AG10803 (cell line): ENCODE measurements around the gene IQUB.

Source experiments
- DNase-seq: peaks from one replicate; pipeline ENCODE4 v3.0.0; 2010; ENCODE audit warnings: low read depth
- H3K4me3 ChIP-seq: 2 replicates; pipeline ENCODE4 v1.5.1; 2011; ENCODE audit warnings: mild to moderate bottlenecking, low read length, control low read depth
- TF ChIP-seq, protein P1 (sequence below): conservative IDR thresholded peaks from 2 replicates; pipeline ENCODE4 v1.5.1; 2011; ENCODE audit warnings: mild to moderate bottlenecking, low read length, control low read depth, inconsistent platforms

The IQUB gene

DNA sequence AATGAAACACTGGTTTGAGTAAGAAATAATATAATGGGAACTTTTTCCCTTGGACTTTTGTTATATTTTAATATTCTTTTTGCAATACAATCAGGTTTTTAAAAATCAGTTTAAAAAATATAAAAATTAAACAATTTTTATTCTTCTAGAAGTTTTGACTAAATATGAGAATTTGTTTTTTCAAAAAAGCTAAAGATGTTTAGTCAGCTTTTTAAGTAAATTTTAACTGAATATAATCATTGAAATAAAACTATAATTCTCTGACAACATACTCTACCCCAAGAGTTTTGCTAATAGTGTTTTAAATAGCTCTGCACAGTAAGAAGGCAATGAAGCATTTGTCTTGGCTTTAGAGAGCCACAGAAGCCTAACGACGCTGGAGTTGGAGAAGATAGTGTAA lies 70.5 kb downstream of the IQUB start:
- no peak overlapping the region for H3K4me3 ChIP-seq
- no peak for DNase-seq
- TF ChIP-seq, protein P1, sequence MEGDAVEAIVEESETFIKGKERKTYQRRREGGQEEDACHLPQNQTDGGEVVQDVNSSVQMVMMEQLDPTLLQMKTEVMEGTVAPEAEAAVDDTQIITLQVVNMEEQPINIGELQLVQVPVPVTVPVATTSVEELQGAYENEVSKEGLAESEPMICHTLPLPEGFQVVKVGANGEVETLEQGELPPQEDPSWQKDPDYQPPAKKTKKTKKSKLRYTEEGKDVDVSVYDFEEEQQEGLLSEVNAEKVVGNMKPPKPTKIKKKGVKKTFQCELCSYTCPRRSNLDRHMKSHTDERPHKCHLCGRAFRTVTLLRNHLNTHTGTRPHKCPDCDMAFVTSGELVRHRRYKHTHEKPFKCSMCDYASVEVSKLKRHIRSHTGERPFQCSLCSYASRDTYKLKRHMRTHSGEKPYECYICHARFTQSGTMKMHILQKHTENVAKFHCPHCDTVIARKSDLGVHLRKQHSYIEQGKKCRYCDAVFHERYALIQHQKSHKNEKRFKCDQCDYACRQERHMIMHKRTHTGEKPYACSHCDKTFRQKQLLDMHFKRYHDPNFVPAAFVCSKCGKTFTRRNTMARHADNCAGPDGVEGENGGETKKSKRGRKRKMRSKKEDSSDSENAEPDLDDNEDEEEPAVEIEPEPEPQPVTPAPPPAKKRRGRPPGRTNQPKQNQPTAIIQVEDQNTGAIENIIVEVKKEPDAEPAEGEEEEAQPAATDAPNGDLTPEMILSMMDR, result no peak

DNA sequence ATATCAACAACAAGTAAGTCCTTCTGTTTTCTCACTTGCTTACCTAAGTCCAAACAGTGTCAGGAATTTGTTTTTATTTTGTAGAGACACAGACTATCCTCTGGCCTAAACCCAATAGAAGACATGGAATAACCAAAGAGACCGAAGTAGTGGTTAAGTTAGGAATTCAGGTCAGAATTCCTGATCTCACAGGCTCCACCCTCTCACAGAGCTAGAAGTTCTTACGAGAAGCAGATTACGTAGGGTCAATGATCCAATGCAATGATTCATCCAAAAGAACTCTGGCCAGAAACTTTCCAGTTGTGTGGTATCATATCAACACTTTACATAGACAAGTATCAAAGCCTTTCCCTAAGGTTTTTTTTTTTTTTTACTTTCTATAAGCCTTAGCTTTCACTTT lies 73.8 kb downstream of the IQUB start:
- no peak overlapping the region for H3K4me3 ChIP-seq
- TF ChIP-seq, protein P1, result no peak
- peak; percentile 10 for DNase-seq

DNA sequence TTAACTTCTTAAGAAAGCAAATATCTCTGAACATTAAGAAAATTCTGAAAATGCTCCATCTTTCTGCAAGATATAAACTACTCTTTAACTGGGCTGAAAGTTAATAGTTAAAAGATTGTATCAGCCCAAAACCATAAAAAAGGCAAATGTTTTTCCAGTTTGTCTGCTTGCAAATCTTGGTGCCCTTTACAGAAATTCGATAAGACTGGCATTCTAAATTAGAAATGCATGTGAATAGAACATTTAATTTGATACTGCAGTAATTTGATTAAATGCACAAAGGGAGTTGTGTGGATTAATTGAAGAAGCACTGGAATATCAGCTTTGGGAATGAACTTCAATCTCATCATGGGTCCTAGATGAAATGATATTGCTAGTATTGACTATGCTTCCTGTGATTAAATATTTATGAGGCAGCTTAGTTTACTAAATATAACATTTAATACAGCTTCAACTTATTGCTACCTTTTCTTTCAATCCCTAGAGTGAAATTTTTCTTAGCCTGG lies 78.4 kb downstream of the IQUB start:
- H3K4me3 ChIP-seq, result no peak overlapping the region
- TF ChIP-seq, protein P1, result no peak
- DNase-seq, result no peak

DNA sequence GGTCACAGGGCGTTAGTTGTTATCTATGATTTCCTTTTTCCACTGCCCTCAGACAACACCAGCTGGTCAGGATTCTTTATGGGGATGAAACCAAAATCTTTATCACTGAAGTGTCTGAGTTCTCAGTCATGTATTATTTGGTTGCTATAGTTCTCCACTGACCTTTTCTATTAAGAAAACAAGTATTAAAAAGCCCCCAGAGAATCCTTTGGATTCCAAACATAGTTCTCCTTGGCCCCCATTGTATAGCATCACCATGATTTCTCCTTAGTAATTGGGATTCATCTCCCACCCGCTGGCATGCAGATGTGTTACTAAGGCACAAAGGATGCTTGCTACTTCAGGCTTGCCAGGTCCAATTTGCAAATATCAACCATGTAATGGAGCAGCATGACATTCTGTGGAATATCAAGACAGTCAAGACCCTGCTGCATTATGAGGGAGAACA lies 94.3 kb downstream of the IQUB start:
- no peak for DNase-seq
- H3K4me3 ChIP-seq, result no peak overlapping the region

DNA sequence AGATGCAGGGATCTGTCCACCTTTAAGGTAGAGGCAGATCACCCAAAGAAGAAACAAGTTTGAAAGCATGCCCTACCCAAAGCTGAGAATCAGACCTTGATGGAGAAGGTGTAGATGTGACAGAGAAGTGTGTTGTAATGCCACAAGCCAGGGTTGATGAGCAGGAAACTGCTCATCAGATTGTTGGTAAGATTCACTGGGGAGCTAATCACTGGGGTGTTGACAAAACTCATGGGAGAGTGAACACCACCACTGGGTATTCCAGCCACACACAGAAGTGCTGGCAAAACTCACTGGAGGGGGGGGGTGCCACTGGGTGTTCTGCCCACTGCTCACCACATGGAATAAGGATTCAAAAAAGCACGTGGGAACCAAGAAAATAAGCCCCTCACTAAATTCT lies 95.2 kb downstream of the IQUB start:
- TF ChIP-seq, protein P1, result no peak
- DNase-seq, result no peak
- no peak overlapping the region for H3K4me3 ChIP-seq

More for the DNA sequence above, 94.3 kb downstream of the IQUB start:
- TF ChIP-seq, protein P1, result no peak

DNA sequence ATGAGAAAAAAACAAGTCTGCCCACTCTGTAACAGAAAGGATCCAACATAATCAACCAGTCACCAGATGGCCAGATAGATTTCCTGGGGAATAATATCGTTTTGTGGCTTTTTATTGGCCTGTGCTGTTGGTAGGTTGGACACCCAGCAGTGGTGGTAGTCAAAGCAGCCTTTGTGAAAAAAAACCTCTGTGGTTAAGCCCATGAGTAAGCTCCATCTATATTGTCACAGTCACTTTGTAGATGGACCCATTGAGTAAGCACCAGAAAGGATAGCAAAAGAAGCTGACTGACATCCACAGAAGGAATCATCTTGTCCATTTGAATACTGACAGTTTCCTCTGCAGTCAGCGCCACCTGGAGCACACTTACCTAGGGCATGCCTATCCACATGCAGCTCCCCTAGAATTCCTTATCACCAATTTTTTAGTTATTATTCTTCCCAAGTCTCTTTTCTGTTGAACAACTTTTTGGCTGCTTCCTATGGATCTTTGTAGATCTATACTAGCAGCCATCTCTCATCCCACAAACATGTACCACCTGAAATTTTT lies 96.9 kb downstream of the IQUB start:
- no peak overlapping the region for H3K4me3 ChIP-seq
- TF ChIP-seq, protein P1, result no peak
- DNase-seq, result no peak

DNA sequence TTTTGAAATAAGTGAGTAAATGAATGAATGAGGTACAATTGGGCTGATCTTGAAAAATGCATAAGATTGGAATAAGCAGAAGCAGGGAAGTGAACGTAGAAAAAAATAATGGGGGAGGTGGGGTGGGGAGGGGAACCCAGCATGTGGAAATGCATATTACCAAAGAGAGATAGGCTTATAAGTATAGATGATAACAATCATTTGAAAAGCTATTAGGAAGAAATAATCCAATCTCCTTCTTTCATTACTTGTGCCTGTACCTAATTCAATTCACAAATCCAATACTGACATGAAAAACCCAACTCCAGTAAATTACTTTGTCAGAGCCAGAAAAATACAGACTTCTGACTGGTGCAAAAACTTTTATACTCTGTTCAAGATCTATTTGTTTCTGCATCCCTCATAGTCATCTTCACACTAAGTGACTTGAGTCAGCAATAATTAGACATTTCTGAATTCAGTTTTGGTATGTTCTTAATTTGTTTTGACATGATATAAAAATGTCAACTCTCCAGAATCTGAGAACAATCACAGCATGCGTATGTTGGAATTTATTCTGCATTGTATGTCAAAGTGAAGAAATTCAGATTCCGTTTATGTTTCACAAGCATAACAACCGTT lies 99.2 kb downstream of the IQUB start:
- DNase-seq, result no peak
- no peak overlapping the region for H3K4me3 ChIP-seq
- TF ChIP-seq, protein P1, result no peak
